GM12865 (cell line): ENCODE data around the gene NR2E3.

Experiments
- DNase-seq: peaks from one replicate; pipeline ENCODE4 v3.0.0; 2010; ENCODE audit warnings: low read depth
- H3K4me3 ChIP-seq: 2 replicates; pipeline ENCODE4 v1.5.1; 2011; ENCODE audit warnings: mild to moderate bottlenecking, low read depth, low read length, control low read depth
- CTCF ChIP-seq: IDR thresholded peaks from 2 replicates; pipeline ENCODE4 v1.5.1; 2011; ENCODE audit warnings: low read length, control low read depth, low read depth, inconsistent platforms; ENCODE audit not compliant: insufficient read depth; ENCODE audit errors: missing control alignments

Gene NR2E3

DNA sequence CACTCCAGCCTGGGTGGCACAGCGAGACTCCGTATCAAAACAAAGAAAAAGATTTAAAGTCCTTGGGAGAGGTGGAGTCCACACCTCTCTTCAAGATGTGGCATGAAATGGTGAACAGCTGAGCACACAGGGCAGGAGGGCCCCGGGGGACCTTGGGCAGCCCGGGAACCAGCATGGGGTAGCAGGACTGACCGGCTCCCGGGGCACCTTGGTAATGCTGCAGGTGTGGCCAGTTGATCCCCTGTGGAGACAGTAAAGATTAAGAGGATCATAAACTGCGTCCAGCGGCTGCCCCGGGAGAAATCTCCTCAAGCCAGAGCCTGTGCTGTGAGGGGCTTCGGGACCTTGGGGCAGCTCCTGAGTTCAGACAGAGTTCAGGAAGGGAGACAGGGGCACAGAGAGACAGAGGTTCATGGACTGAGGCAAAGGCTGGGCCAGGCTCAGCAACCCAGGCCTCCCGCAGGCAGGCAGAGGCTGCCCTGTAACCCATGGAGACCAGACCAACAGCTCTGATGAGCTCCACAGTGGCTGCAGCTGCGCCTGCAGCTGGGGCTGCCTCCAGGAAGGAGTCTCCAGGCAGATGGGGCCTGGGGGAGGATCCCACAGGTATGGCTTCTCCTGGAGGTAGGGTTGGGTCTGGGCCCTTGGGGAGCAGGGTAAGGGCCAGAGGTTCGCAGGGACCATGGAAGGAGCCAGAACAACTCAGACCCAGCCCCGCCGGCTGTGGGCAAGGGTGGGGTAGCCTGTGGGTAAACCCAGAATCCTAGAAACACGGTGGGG is at the start of gene NR2E3:
Gene NR2E3, plus strand, starts transcription at position 299 of the 780 bp plus-strand sequence. Its CDS starts 190 bp downstream, at position 489.
- no peak within 1 kb of the TSS for H3K4me3 ChIP-seq
- no peak for TF ChIP-seq CTCF
- DNase-seq = no peak

DNA sequence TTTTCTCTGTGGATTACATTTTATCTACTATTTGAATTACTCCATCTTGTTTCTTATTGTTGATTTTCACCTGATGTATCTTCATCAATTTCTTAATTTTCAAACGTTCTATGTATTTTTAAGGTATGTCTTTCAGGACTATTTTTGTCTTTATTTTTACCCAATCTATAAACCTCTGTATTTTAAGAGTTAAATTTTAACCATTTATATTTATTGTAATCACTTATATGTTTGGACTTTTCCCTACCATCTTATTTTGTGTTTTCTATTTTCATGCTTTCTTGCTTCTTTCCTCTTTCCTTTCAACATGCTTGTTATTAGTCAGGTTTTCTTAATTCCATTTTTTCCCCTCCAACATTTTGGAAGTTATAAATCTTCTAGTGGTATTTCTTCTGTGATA is 49.5 kb upstream of the NR2E3 start:
- H3K4me3 ChIP-seq = no peak overlapping the region
- TF ChIP-seq CTCF = no peak
- no peak for DNase-seq

DNA sequence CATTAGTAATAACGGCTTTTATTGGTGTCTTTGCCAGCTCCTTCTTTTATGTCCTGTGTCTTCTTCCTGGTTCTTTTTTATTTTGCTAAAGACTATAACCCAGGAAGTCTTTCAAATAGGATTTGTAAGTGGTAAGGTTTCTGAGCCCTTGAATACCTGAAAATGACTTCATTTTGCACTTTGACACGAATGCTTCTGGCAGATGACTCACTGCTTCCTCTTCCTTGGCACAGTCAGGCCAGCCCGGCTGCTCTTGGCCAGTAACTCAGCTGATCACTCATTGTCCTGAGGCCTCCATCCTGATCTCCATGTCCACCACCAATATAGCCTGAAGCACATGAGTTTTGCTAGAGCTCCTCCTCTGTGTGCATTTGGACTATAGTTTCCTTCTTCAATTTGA is 48.7 kb upstream of the NR2E3 start:
- H3K4me3 ChIP-seq = no peak overlapping the region
- DNase-seq = no peak
- no peak for TF ChIP-seq CTCF

GRCh38 chr15:71768184-71768583 is 42.2 kb upstream of the NR2E3 start:
- TF ChIP-seq CTCF = no peak
- no peak for DNase-seq
- no peak overlapping the region for H3K4me3 ChIP-seq

DNA sequence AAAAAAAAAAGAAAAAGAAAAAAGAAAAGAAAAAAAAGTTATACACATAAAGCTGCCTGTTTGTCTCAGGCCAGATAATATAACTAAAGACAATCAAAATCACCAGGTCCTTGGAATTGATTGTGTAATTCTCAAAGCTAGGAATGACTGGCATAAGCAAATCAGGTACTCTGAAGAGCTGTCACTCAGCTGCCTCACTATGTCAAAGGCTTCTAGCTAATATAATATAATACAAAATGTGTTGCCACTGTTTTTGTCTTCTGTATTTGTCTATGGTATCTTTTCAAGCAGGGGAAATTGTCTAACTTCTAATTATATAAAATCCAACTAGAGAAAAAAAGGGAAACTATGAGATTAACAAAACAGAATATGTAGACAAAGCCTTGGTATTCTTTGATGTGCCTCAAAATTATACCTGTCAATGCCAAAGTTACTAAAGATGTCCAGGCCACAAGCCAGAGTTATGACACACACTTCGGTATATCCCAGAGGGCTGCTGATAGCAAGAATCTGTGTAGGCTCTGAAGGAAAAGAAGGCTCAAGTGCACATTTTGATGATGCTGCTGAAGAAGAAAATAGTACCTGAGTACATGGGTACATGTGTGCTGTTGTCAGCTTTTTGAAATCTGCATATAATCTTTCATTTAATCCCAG is 37.0 kb upstream of the NR2E3 start:
- no peak for DNase-seq
- H3K4me3 ChIP-seq = no peak overlapping the region
- TF ChIP-seq CTCF = no peak

- H3K4me3 ChIP-seq = no peak overlapping the region
- DNase-seq = no peak
- no peak for TF ChIP-seq CTCF
Observed at GRCh38 chr15:71775856-71776255, 34.5 kb upstream of the NR2E3 start.
